Endothelial cell of umbilical vein (primary cell): ENCODE measurements around the gene CHSY1. TPM values are rescaled to one million over a fixed set of nuclear protein-coding genes. Genes with fewer than 3 reads are reported as not detected.

ENCODE experiments used
- BruUV-seq: library from RNA; stranded (reverse); fragments of 400-500 nt; replicated peaks from 2 replicates; lab custom pipeline; 2021; lab: Mats Ljungman, UMichigan
- CTCF ChIA-PET: fragments of 300-600, 350-600 bp; sonication (Branson Sonifier 250); formaldehyde crosslinking; loops from one replicate; lab custom pipeline; 2021; ENCODE audit warnings: antibody characterized with exemption, inconsistent platforms; lab: Charles Lee
- POLR2A ChIA-PET: fragments of 300-600, 350-600 bp; sonication (Branson Sonifier 250); formaldehyde crosslinking; loops from one replicate; lab custom pipeline; 2021; ENCODE audit warnings: antibody characterized with exemption, inconsistent platforms; lab: Charles Lee
- DNase-seq: peaks from one replicate; pipeline ENCODE4 v3.0.0-alpha.2; 2011; ENCODE audit warnings: low read depth, low spot score
- FAIRE-seq: peaks from 2 replicates; lab custom pipeline; 2011; peaks lifted over from hg19 to GRCh38; lab: Jason Lieb, UNC
- H2AFZ ChIP-seq: 2 replicates; pipeline ENCODE4 v1.6.0; 2012; ENCODE audit warnings: low read depth, low read length, control low read depth, inconsistent platforms
- H3K27ac ChIP-seq: 2 replicates; pipeline ENCODE4 v1.5.1; 2011; ENCODE audit warnings: low read depth, mild to moderate bottlenecking, control low read depth, low read length, moderate library complexity; ENCODE audit not compliant: insufficient read depth
- H3K27me3 ChIP-seq, 2 experiments: 2 replicates each; pipeline versions ENCODE4 v1.6.0 to v1.6.1; 2011; ENCODE audit warnings: low read length in 2 of 2, mixed read lengths in 1 of 2; ENCODE audit not compliant: control insufficient read depth in 2 of 2, insufficient read depth in 2 of 2
- H3K36me3 ChIP-seq, 2 experiments: 2 replicates in 1 of 2; 3 replicates in 1 of 2; pipeline ENCODE4 v1.5.1; 2011; ENCODE audit warnings: low read length in 2 of 2, mild to moderate bottlenecking in 1 of 2, moderate library complexity in 1 of 2; ENCODE audit not compliant: control insufficient read depth in 2 of 2, insufficient read depth in 2 of 2; ENCODE audit errors: extremely low read depth in 1 of 2
- H3K4me1 ChIP-seq: 3 replicates; pipeline ENCODE4 v1.5.1; 2011; ENCODE audit warnings: mild to moderate bottlenecking, low read length; ENCODE audit not compliant: control insufficient read depth, insufficient read depth; ENCODE audit errors: extremely low read depth
- H3K4me2 ChIP-seq: 2 replicates; pipeline ENCODE4 v1.6.1; 2011; ENCODE audit warnings: low read length, control low read depth, mixed read lengths; ENCODE audit not compliant: insufficient read depth
- H3K4me3 ChIP-seq, 3 experiments: fragments of 200-600 bp in 1 of 3; sonication (generic), shearing (Covaris generic) in 1 of 3; replicated peaks in 1 of 3; 2 replicates each; pipeline ENCODE4 v1.5.1; 2011 to 2016; ENCODE audit warnings: control low read depth in 3 of 3, low read length in 3 of 3, mild to moderate bottlenecking in 2 of 3, inconsistent platforms in 1 of 3, low read depth in 1 of 3, moderate library complexity in 1 of 3; ENCODE audit not compliant: insufficient read depth in 1 of 3
- H3K79me2 ChIP-seq: 2 replicates; pipeline ENCODE4 v1.6.0; 2012; ENCODE audit warnings: low read length, inconsistent platforms; ENCODE audit not compliant: control insufficient read depth, insufficient read depth
- H3K9ac ChIP-seq: replicated peaks from 2 replicates; pipeline ENCODE3; 2011; ENCODE audit warnings: low read length, control low read depth; ENCODE audit not compliant: insufficient read depth; ENCODE audit errors: extremely low read depth
- H3K9me1 ChIP-seq: replicated peaks from 3 replicates; pipeline ENCODE4 v1.6.0; 2011; ENCODE audit warnings: mild to moderate bottlenecking, low read length; ENCODE audit not compliant: control insufficient read depth, insufficient read depth; ENCODE audit errors: extremely low read depth
- H3K9me3 ChIP-seq: replicated peaks from 2 replicates; pipeline ENCODE4 v1.5.1; 2012; ENCODE audit warnings: low read length, inconsistent platforms; ENCODE audit not compliant: control insufficient read depth, insufficient read depth
- H4K20me1 ChIP-seq: replicated peaks from 2 replicates; pipeline ENCODE3; 2011; ENCODE audit warnings: mild to moderate bottlenecking, low read length; ENCODE audit not compliant: control insufficient read depth, insufficient read depth; ENCODE audit errors: extremely low read depth
- CTCF ChIP-seq, 2 donors: IDR thresholded peaks; 1 replicate in 1 of 2; 2 replicates in 1 of 2; pipeline ENCODE4 v1.5.1; 2011; ENCODE audit warnings: low read length in 2 of 2, mild to moderate bottlenecking in 2 of 2, moderate library complexity in 2 of 2, control low read depth in 1 of 2, inconsistent platforms in 1 of 2, low read depth in 1 of 2; ENCODE audit not compliant: insufficient read depth in 1 of 2; ENCODE audit errors: extremely low read depth in 1 of 2
- EZH2 ChIP-seq: IDR thresholded peaks from 2 replicates; pipeline ENCODE4 v1.6.1; 2012; ENCODE audit warnings: borderline replicate concordance, low read depth, mild to moderate bottlenecking, moderate library complexity, low read length, inconsistent platforms; ENCODE audit not compliant: severe bottlenecking
- FOS ChIP-seq: IDR thresholded peaks from 2 replicates; pipeline ENCODE4 v1.6.1; 2011; ENCODE audit warnings: mild to moderate bottlenecking, low read length, moderate library complexity, borderline replicate concordance; ENCODE audit not compliant: insufficient read depth
- MAX ChIP-seq: IDR thresholded peaks from 2 replicates; pipeline ENCODE4 v1.6.1; 2011; ENCODE audit not compliant: insufficient read depth, insufficient read length
- POLR2A ChIP-seq: IDR thresholded peaks from 2 replicates; pipeline ENCODE4 v1.6.1; 2012; ENCODE audit warnings: low read depth, mild to moderate bottlenecking, control low read depth, low read length
- dilution Hi-C: fragments of 300-500 bp; cut with MboI; formaldehyde crosslinking; loops from one replicate; pipeline ENCODE4 v1.15.0; 2019; ENCODE audit warnings: low sequenced_read_pairs; ENCODE audit not compliant: extremely low pct_ligation_motif_present
- intact Hi-C: fragments of 100-400 bp; cut with micrococcal nuclease; formaldehyde crosslinking; loops from one replicate; pipeline ENCODE4 v1.10.0; 2022
- polyA plus RNA-seq, 4 experiments: library from polyadenylated mRNA; depleted of rRNA in 3 of 4; stranded (reverse) in 3 of 4; unstranded in 1 of 4; fragments of >200 nt; gene quantifications; 2 replicates each; pipeline versions ENCODE4 v1.2.1 to v1.2.3, GENCODE V29; 2011 to 2012; ENCODE audit warnings: missing spikeins in 1 of 4
- total RNA-seq: library from RNA; stranded (reverse); gene quantifications from 2 replicates; pipeline ENCODE4 v1.2.3, GENCODE V29; 2021

Gene CHSY1
- total and polyA plus RNA-seq, 2 donors (not counting 3 experiments of a cell fraction or from before 2014, with no cell fraction given) = 23.7 to 50.8 TPM

- FAIRE-seq (no peak), DNase-seq (no peak)
- dilution Hi-C loops (no loop called here), intact Hi-C loops (loop anchor here (2.0 kb wide), 2 partner anchors 19 to 23 kb away; no protein-coding TSS in a partner anchor)
- Histone ChIP-seq H3K36me3 (no peaks in the 10 kb centered on the region), H3K27me3 (no peaks in the 10 kb centered on the region), H3K27ac (no peak overlapping the region), H4K20me1 (no peaks in the 10 kb centered on the region), H2AFZ (no peak overlapping the region), H3K9me3 (no peaks in the 10 kb centered on the region), H3K79me2 (no peaks in the 10 kb centered on the region), H3K4me3 (no peak overlapping the region), H3K9me1 (no peaks in the 10 kb centered on the region), H3K4me2 (no peak overlapping the region), H3K4me1 (peaks cover 4% of the 10 kb centered on the region), H3K9ac (no peak overlapping the region)
- TF ChIP-seq POLR2A (no peak), FOS (no peak), MAX (no peak), EZH2 (no peak), CTCF (IDR thresholded peaks at IDR 0.05; ENCODE audit: extremely low read depth in 1 of 2, insufficient read depth in 1 of 2, low read depth in 1 of 2, low read length in 2 of 2) (no peak)
- ChIA-PET CTCF (interaction anchor here (0.8 to 2.1 kb wide), 9 partner anchors 9 to 142 kb away, joined by 3 to 7 read pairs (median 3); partner anchors contain the start of gene CHSY1), POLR2A (no interaction called here)
- BruUV-seq = no TSS peak
These were observed 101.8 kb downstream of the CHSY1 start for GRCh38 chr15:101149864-101150722.
